Stimulated activated CD4-positive, alpha-beta T cell treated with anti-CD3 and anti-CD28 coated beads, Interleukin-1b, Interleukin-23, amount 100 ng/mL, for 4 hours (primary cell): ENCODE measurements around the gene GOLGA8S.
"Not testable (repeated sequence)": the region's sequence is repeated elsewhere in the genome, so short reads cannot be mapped to it uniquely, and the experiment has no call there.

Experiments
- DNase-seq, 2 donors: peaks; one replicate each; pipeline ENCODE4 v3.0.0-alpha.2; 2020; ENCODE audit warnings: low read depth in 2 of 2

Gene GOLGA8S

GRCh38 chr15:23354448-23354847 lies at the start of gene GOLGA8S:
GOLGA8S (plus strand) TSS chr15:23354748; CDS start chr15:23354810, 62 bp downstream.
- DNase-seq = not testable (repeated sequence)

- DNase-seq = not testable (repeated sequence)
Observed at GRCh38 chr15:23304805-23305204, 49.7 kb upstream of the GOLGA8S start.

- not testable (repeated sequence) for DNase-seq
Observed at GRCh38 chr15:23305921-23306320, 48.6 kb upstream of the GOLGA8S start.

- not testable (repeated sequence) for DNase-seq
Observed at GRCh38 chr15:23311233-23311632, 43.3 kb upstream of the GOLGA8S start.

GRCh38 chr15:23334096-23334495 lies 20.5 kb upstream of the GOLGA8S start, which contains the start of gene GOLGA6L26:
GOLGA6L26 (minus strand) TSS chr15:23334196; CDS start chr15:23334135, 61 bp downstream.
- not testable (repeated sequence) for DNase-seq

- DNase-seq = not testable (repeated sequence)
Observed at GRCh38 chr15:23362622-23363021, 8.1 kb downstream of the GOLGA8S start.

- not testable (repeated sequence) for DNase-seq
Observed at GRCh38 chr15:23364261-23364660, 9.7 kb downstream of the GOLGA8S start.

- DNase-seq = no peak
Observed at GRCh38 chr15:23370578-23370977, 16.0 kb downstream of the GOLGA8S start.

GRCh38 chr15:23371134-23371533 lies 16.6 kb downstream of the GOLGA8S start:
- DNase-seq = not testable (repeated sequence)

- not testable (repeated sequence) for DNase-seq
Observed at GRCh38 chr15:23371868-23372267, 17.3 kb downstream of the GOLGA8S start.

- DNase-seq = no peak
Observed at GRCh38 chr15:23372284-23372683, 17.7 kb downstream of the GOLGA8S start.

GRCh38 chr15:23372891-23373600 lies 18.5 kb downstream of the GOLGA8S start:
- not testable (repeated sequence) for DNase-seq

GRCh38 chr15:23374226-23374625 lies 19.7 kb downstream of the GOLGA8S start:
- DNase-seq = not testable (repeated sequence)

- DNase-seq = not testable (repeated sequence)
Observed at GRCh38 chr15:23378946-23379345, 24.4 kb downstream of the GOLGA8S start.

- not testable (repeated sequence) for DNase-seq
Observed at GRCh38 chr15:23380700-23381099, 26.2 kb downstream of the GOLGA8S start.

- not testable (repeated sequence) for DNase-seq
Observed at GRCh38 chr15:23381192-23381591, 26.6 kb downstream of the GOLGA8S start.

- no peak for DNase-seq
Observed at GRCh38 chr15:23384371-23384770, 29.8 kb downstream of the GOLGA8S start.

- DNase-seq = no peak
Observed at GRCh38 chr15:23385886-23386430, 31.4 kb downstream of the GOLGA8S start.

- no peak for DNase-seq
Observed at GRCh38 chr15:23387621-23388190, 33.2 kb downstream of the GOLGA8S start.

- DNase-seq = no peak
Observed at GRCh38 chr15:23395030-23395692, 40.6 kb downstream of the GOLGA8S start.

- no peak for DNase-seq
Observed at GRCh38 chr15:23395832-23396231, 41.3 kb downstream of the GOLGA8S start.

- no peak for DNase-seq
Observed at GRCh38 chr15:23397779-23398178, 43.2 kb downstream of the GOLGA8S start.
